SU-DHL-6 (cell line): ENCODE results near the gene SLC12A7.

Source experiments
- H2AFZ ChIP-seq: fragments of 200-600 bp; sonication (generic); 2 replicates; pipeline ENCODE4 v1.6.1; 2014; ENCODE audit warnings: low read depth, mild to moderate bottlenecking, moderate library complexity, mixed read lengths, antibody characterized with exemption, low read length; ENCODE audit not compliant: severe bottlenecking
- H3F3A ChIP-seq: fragments of 200-600 bp; shearing (Covaris generic); 2 replicates; pipeline ENCODE4 v1.6.0; 2016; ENCODE audit warnings: antibody characterized with exemption, mild to moderate bottlenecking; ENCODE audit not compliant: insufficient read depth
- H3K27ac ChIP-seq: fragments of 200-600 bp; sonication (generic); 2 replicates; pipeline ENCODE4 v1.5.1; 2016; ENCODE audit warnings: low read depth, mild to moderate bottlenecking, low read length, moderate library complexity, mixed read lengths
- H3K27me3 ChIP-seq: fragments of 200-600 bp; sonication (generic), shearing (Covaris generic); 2 replicates; pipeline ENCODE4 v1.6.0; 2014; ENCODE audit warnings: mild to moderate bottlenecking, low read length
- H3K36me3 ChIP-seq: fragments of 200-600 bp; sonication (generic); 2 replicates; pipeline ENCODE4 v1.6.1; 2014; ENCODE audit warnings: mild to moderate bottlenecking, low read length, mixed read lengths
- H3K4me2 ChIP-seq: fragments of 300-600, 200-600 bp; shearing (Covaris generic), sonication (generic); 2 replicates; pipeline ENCODE4 v1.6.0; 2014; ENCODE audit warnings: low read length, low read depth, mild to moderate bottlenecking; ENCODE audit not compliant: poor library complexity, severe bottlenecking
- H3K4me3 ChIP-seq: fragments of 200-600 bp; sonication (generic); 2 replicates; pipeline ENCODE4 v1.5.1; 2014; ENCODE audit warnings: antibody characterized with exemption, low read length, mild to moderate bottlenecking, mixed read lengths; ENCODE audit not compliant: insufficient read depth, poor library complexity, severe bottlenecking
- H3K79me2 ChIP-seq: fragments of 200-600 bp; sonication (generic); 2 replicates; pipeline ENCODE4 v1.6.1; 2014; ENCODE audit warnings: mild to moderate bottlenecking, low read length, moderate library complexity; ENCODE audit not compliant: insufficient read depth
- H3K9ac ChIP-seq: fragments of 200-600 bp; sonication (generic); 2 replicates; pipeline ENCODE4 v1.7.0; 2014; ENCODE audit warnings: mild to moderate bottlenecking, low read length
- H3K9me2 ChIP-seq: fragments of 200-600 bp; sonication (generic); replicated peaks from 2 replicates; pipeline ENCODE4 v1.6.1; 2014; ENCODE audit warnings: low read length; ENCODE audit not compliant: insufficient read depth
- H3K9me3 ChIP-seq: fragments of 200-600 bp; sonication (generic); 2 replicates; pipeline ENCODE4 v1.6.1; 2014; ENCODE audit warnings: low read length, mixed read lengths; ENCODE audit not compliant: insufficient read depth
- H4K20me1 ChIP-seq: fragments of 200-600 bp; sonication (generic); 2 replicates; pipeline ENCODE4 v1.6.1; 2014; ENCODE audit warnings: low read depth, mild to moderate bottlenecking, antibody characterized with exemption, low read length, moderate library complexity, mixed read lengths
- CTCF ChIP-seq: fragments of 200-600 bp; sonication (generic); IDR thresholded peaks from one replicate; pipeline ENCODE4 v1.5.1; 2017; ENCODE audit warnings: antibody characterized with exemption, mild to moderate bottlenecking, low read length, moderate library complexity; ENCODE audit not compliant: insufficient read depth, poor library complexity, severe bottlenecking
- EZH2phosphoT487 ChIP-seq: fragments of 200-600 bp; sonication (generic), shearing (Covaris generic); conservative IDR thresholded peaks from 2 replicates; pipeline ENCODE4 v1.6.1; 2018; ENCODE audit warnings: mild to moderate bottlenecking, antibody characterized with exemption, low read length, moderate library complexity, mixed read lengths

SLC12A7 gene

GRCh38 chr5:1150866-1151265 lies 39.0 kb upstream of the SLC12A7 start:
- H2AFZ ChIP-seq, result no peak overlapping the region
- no peaks in the 10 kb centered on the region for H3K36me3 ChIP-seq
- H3K79me2 ChIP-seq, result no peaks in the 10 kb centered on the region
- TF ChIP-seq CTCF (no peak), EZH2phosphoT487 (no peak)
- no peak overlapping the region for H3K27ac ChIP-seq
- no peaks in the 10 kb centered on the region for H3K9me3 ChIP-seq
- H3K9me2 ChIP-seq, result no peaks in the 10 kb centered on the region
- H3K27me3 ChIP-seq, result 0 out of 2 replicates have a peak, but pooled peaks cover 3% of the 10 kb centered on the region
- H3K4me3 ChIP-seq, result no peak overlapping the region
- no peaks in the 10 kb centered on the region for H4K20me1 ChIP-seq
- no peak overlapping the region for H3K9ac ChIP-seq
- no peaks in the 10 kb centered on the region for H3F3A ChIP-seq
- H3K4me2 ChIP-seq, result no peak overlapping the region

GRCh38 chr5:1144638-1145396 lies 33.0 kb upstream of the SLC12A7 start:
- Histone ChIP-seq H2AFZ (no peak overlapping the region), H3K27ac (no peak overlapping the region), H3K9me3 (no peaks in the 10 kb centered on the region), H3K36me3 (no peaks in the 10 kb centered on the region), H3K9ac (no peak overlapping the region), H3K27me3 (0 out of 2 replicates have a peak, but pooled peaks cover 3% of the 10 kb centered on the region), H3F3A (no peaks in the 10 kb centered on the region), H3K79me2 (no peaks in the 10 kb centered on the region), H3K4me2 (no peak overlapping the region), H3K9me2 (no peaks in the 10 kb centered on the region), H4K20me1 (no peaks in the 10 kb centered on the region), H3K4me3 (no peak overlapping the region)
- no peak for TF ChIP-seq EZH2phosphoT487

GRCh38 chr5:1144089-1144488 lies 32.2 kb upstream of the SLC12A7 start:
- Histone ChIP-seq H3K27ac (no peak overlapping the region), H3K27me3 (0 out of 2 replicates have a peak, but pooled peaks cover 3% of the 10 kb centered on the region), H2AFZ (no peak overlapping the region), H3K36me3 (no peaks in the 10 kb centered on the region), H3F3A (no peaks in the 10 kb centered on the region), H3K79me2 (no peaks in the 10 kb centered on the region), H3K9me3 (no peaks in the 10 kb centered on the region), H3K9ac (no peak overlapping the region), H3K4me2 (no peak overlapping the region), H4K20me1 (no peaks in the 10 kb centered on the region), H3K4me3 (no peak overlapping the region), H3K9me2 (no peaks in the 10 kb centered on the region)
- TF ChIP-seq EZH2phosphoT487 (no peak), CTCF (no peak)

- Histone ChIP-seq H3K27ac (no peak overlapping the region), H3F3A (no peaks in the 10 kb centered on the region), H3K27me3 (0 out of 2 replicates have a peak, but pooled peaks cover 3% of the 10 kb centered on the region), H4K20me1 (no peaks in the 10 kb centered on the region), H3K36me3 (no peaks in the 10 kb centered on the region), H3K79me2 (no peaks in the 10 kb centered on the region), H3K9me2 (no peaks in the 10 kb centered on the region), H3K4me2 (no peak overlapping the region), H3K4me3 (no peak overlapping the region), H3K9ac (no peak overlapping the region), H3K9me3 (no peaks in the 10 kb centered on the region), H2AFZ (no peak overlapping the region)
- no peak for TF ChIP-seq EZH2phosphoT487
- no peak for TF ChIP-seq CTCF
Measured at GRCh38 chr5:1143670-1143951, 31.7 kb upstream of the SLC12A7 start.
